HUDEP-2 (cell line): ENCODE measurements around the gene CLEC18A.
A peak's percentile ranks its signal among the peaks of the same experiment; 100 is the strongest.
"Not testable (repeated sequence)": the region's sequence is repeated elsewhere in the genome, so short reads cannot be mapped to it uniquely, and the experiment has no call there.

Source experiments
- DNase-seq, 76 experiments: peaks; one replicate each; lab custom pipeline; 2025; ENCODE audit not compliant: unreplicated experiment in 76 of 76; lab: John Stamatoyannopoulos, UW

Gene CLEC18A

GRCh38 chr16:69951017-69951671 is at the start of gene CLEC18A:
Gene CLEC18A (plus strand): TSS chr16:69951334. CDS start chr16:69951367, 33 bp downstream.
- not testable (repeated sequence) for DNase-seq

DNA sequence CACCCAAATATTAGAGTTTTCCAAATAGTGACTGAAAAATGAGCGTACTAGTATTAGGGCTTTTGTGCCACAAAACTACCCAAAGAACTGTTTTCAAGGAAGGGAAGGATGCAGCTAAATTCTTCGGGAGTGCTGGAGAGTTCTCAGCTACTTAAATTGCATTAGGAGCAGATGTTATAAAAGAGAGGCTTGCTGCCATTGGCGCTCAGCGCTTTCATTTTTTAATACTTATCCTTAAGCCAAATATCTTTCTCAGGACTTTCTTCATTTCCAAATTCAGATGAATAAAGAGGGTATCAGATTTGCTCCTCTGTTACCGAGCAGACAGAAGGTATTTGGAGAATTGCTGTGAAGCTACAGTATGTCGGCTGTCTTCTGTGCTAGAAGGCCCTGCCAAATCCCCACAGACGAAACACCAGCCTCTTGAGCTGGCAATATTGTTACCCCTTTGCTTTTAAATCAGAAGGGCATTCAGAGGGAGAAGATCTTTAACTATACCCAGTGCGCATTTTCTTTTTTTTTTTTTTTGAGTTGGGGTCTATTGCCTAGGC is 47.2 kb upstream of the CLEC18A start:
- DNase-seq, result no peak

DNA sequence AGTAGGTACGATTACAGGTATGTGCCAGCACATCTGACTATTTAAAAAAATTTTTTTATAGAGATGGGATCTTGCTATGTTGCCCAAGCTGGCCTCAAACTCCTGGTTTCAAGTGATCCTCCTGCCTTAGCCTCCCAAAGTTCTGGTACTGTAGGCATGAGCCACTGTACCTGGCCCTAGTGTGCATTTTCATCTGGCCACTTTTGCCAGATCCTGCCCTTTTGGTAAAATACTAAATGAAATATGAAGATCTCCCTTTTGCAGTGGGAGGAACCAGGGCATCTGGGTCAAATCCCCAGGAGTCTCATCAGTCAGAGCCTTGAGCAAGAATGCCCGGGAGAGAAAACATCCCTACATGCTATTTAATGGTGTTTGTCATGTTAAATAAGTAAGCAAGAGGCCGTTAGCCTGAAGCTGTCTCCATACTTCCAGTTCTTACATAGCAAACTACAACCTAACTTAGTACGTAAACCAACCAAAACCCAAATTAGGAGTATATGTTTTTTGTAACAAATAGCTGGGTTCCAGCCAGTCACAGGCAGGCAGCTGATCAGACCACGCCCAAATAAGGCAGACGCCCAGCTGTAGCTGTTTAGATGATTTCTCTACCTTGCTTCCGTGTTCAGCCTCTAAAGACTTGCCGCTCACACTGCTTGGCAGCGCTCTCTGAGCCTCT is 46.5 kb upstream of the CLEC18A start:
- DNase-seq, result peak in 2 of 76 experiments; percentile 2 to 6

DNA sequence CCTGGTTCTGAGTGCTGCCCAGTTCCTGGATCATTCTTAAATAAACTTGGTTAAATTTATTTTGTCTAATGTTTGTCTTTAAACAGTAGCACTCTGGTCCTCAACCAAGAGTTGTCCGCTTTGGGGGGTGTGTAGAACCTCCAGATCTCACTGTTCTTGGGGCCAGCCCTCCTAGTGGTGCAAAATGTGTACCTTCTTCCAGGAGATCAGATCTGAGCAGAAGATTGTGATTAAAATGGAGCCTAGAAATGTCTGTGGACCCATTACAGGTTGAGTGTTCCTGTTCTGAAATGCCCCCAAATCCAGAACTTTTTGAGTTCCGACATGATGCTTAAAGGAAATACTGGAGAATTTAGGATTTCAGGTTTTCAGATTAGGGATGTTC is 46.0 kb upstream of the CLEC18A start:
- no peak for DNase-seq

DNA sequence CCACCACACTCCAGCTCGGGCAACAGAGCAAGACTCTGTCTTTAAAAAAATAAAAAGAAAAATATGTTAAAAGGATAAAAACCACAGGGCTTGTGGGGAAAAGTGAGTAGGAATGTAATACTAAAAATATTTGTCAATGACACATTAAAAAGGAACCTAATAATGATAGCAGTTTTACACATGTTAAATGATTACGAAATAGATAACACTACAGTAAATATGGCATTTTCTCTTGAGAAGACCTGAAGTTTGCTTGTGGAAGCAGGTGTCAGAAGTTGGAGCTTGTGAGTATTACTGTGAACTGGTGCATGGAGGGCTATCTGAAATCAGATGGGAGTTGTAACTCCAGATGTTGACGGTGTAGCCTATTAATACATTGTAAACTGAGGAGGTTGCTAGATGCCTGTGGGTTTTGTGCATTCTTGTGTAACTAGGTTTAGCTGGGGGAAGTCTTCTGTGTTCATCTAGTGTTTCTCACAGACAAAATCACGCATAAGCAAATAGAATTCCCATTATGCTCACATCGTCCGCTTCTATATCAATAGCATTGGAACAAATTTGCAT is 44.2 kb upstream of the CLEC18A start:
- DNase-seq, result no peak

DNA sequence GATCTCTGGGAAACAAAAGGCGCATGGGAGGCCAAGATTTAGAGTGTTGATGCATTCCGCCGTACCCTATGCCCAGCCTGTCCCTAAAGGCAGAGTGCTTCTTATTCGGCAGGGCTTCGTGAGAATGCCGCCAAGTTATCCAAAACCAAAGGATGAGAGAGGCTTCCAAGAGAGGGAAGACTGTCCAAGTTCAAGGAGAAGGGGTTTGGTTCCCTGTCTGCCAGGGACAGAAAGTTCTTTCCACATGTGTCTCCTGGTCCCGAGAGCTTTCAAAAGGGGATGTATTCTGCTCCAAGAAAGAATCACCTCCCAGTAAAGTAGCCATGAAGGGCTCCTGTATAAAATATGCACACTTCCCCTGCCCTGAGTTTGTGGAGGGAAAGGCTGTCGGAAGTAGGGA is 42.1 kb upstream of the CLEC18A start:
- DNase-seq, result no peak

DNA sequence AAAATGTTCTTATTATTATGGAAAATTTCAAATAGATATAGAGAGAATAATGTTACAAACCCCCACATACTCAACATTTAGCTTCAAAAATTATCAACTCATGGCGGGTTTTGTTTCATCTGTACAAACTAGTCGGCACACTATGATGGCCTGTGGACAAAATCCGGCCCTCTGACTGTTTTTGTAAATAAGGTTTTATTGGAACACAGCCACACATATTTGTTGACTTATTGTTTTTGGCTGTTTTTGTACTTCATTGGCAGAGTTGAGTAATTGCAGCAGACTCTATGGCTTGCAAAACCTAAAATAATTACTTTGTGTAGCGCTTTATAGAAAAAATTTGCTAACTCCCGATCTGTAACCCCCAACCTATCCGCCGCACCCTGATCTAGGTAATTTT is 41.4 kb upstream of the CLEC18A start:
- DNase-seq, result no peak

DNA sequence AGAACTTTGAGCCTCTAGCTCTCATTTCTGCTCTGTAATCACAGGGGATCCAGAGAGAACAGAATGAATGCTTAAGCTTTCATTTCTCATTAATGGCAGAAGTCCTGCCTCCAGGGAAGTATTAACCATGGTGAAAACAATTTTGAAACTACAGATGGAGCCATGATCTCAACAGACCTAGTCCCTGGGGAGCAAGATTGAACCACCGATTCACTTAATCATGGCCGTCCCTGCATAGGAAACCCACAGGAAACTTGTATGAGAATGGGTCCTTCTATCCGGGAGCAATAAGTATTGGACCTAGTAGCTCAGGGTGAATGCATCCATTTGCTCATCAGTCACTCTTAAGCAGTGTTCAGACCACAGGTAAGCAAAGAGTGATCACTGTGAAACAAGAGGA is 40.2 kb upstream of the CLEC18A start:
- no peak for DNase-seq

GRCh38 chr16:69916462-69916861 is 34.7 kb upstream of the CLEC18A start:
- DNase-seq, result no peak

- no peak for DNase-seq
Measured at GRCh38 chr16:69917311-69917710, 33.8 kb upstream of the CLEC18A start.

- no peak for DNase-seq
Measured at GRCh38 chr16:69917739-69918138, 33.4 kb upstream of the CLEC18A start.

DNA sequence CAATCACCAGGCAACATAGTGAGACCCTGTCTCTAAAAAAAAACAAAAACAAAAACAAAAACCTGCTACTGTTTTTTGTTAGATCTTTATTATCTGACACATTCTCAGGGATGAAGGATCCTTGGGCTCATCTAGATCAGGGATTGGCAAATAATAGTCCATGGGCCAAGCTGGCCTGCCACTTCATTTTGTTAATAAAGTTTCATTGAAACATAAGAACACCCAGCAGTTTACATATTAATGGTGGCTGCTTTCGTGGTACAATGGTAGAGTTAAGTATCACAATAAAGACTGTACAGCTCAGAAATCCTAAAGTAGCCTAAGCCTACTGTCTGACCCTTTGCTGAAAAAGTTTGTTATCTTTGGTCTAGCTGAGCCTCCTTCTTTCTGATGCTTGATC is 32.9 kb upstream of the CLEC18A start:
- no peak for DNase-seq

DNA sequence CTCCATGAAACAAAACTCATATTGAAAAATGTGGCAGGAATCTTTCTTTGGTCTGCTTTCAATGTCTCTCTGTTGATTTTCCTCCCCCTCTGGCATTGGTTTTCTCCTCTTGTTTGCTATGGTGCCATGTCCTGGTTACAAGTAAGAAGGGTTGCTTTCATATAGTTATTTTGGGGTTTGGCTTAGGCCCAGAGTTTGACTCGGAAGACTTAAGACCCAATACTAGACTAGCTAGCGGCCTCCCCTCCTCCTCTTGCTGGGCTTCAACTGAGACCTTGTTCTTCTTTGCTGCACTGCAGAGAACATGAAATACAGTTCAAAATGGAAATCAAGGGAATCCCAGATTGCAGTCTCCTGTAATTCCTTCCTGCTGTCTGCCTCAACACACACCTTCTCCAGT is 30.0 kb upstream of the CLEC18A start:
- no peak for DNase-seq

- no peak for DNase-seq
Measured at GRCh38 chr16:69922200-69922599, 28.9 kb upstream of the CLEC18A start.

GRCh38 chr16:69924041-69924775 is 26.9 kb upstream of the CLEC18A start:
- no peak for DNase-seq

GRCh38 chr16:69924777-69925191 is 26.4 kb upstream of the CLEC18A start:
- no peak for DNase-seq

DNA sequence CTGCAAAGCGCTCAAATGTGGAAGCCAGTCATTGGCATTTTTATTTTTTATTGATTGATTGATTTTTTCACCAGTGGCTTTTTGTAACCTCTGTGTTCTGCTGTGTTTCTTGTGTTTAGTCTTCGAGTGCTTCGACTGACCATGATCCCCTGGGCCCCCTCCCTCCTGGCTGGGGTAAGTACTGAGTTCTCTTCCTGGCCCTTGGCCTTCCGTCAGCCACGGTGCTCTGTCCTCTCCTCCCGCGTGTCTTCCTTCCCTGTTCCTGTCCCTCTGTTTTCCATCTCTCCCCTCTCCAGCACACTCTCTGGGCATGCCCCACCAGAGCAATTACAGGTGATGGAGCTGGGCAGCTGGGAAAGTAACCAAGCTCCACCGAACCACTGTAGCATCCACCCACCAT is 25.8 kb upstream of the CLEC18A start:
- DNase-seq, result no peak

- DNase-seq, result no peak
Measured at GRCh38 chr16:69926241-69926640, 24.9 kb upstream of the CLEC18A start.

DNA sequence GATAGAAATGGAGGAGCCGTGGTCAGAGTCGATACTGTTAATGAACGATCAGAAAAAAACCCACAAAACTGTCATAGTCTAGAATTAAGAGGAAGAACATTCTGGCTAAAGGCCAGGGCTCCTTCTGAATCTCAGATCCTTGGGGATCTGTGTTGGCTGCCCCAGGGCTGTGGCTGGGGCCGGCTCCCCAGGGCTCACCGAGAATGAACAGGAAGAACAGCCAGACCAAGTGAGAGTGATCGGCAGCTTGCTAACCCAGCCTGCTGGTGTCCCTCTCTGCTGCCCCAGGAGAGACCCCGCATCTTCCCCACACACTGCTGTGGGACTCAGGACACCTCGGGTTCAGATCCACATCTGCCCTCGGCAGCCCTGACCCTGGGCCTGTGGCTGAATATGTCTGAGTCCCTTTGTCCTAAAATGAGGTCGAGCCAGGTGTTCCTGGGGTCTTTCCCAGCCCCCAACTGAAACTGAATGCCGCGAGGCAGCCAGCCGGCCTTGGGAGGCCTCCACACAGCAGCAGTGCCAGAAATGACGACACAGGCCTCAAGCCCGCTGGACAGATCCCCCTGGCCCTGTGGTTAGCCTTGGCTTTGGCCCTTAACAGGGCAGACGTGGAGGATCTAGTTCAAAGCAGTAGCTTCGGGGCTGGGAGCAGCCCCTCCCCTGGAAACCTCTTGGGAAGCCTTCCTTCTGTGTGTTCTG is 23.9 kb upstream of the CLEC18A start:
- no peak for DNase-seq

- no peak for DNase-seq
Measured at GRCh38 chr16:69928856-69929400, 22.2 kb upstream of the CLEC18A start.
